Activated CD4-positive, CD25-positive, alpha-beta regulatory T cell treated with anti-CD3 and anti-CD28 coated beads, Interleukin-2, amount 50 U/mL, for 72 hours (primary cell): Measurements from ENCODE around the gene VAC14.

Experiments
- DNase-seq: peaks from one replicate; pipeline ENCODE4 v3.0.0; 2021

The VAC14 gene

DNA sequence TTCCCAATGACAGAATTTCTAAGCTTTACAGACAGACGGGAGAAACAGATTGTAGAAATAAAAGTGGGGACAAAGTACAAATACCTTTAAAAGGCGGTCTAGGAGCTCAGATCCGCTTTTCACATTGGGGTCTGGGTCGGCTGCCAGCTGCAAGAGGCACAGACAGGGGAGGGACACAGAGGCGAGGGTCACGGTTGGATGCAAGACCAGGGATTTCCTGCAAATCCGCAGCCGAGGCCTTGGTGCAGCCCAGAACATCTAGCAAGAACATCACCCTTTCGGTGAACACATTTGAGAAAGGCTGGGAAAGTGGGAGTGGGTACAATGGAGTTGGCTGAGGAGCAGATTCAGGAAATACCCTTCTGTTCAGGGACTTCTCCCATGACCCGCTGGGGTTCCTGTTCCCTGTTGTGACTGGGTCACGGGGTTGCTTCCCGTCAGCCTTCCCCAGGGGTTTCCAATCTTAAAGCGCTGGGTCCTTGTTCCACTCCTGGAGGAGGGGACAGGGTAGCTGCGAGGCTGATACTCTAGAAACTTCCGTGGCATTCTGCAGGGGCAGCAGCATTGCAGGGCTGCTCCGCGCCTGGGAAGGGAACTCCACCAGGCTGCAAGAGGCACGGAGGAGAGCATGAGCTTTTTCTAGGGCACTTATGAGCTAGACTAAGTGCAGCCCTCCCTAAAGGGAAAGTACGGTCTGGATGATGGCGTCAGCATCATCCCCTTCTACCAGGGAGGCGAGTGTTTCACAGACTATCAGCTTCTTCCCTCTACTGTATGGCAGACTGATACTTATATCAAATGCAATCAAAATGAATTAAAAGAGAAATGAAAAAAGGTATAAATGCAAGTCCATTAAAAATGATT lies 16.0 kb downstream of the VAC14 start:
- no peak for DNase-seq

DNA sequence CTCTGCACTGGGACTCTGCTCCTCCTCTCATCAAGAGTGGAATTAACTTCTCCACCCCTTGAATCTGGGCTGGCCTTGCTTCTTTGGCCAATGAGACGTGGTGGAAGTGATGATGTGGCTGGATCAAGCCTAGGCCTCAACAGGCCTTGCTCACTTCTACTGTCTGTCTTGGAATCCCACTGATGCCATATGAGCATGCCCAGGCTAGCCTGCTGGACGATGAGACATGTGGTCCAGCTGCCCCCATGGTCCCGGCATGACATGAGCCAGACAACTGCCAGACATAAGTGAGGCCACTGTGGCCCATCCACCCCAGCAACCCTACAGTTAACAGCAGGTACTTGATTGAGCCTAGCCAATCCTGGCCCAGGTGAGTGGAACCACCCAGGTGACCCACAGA lies 18.7 kb downstream of the VAC14 start:
- DNase-seq, result no peak

DNA sequence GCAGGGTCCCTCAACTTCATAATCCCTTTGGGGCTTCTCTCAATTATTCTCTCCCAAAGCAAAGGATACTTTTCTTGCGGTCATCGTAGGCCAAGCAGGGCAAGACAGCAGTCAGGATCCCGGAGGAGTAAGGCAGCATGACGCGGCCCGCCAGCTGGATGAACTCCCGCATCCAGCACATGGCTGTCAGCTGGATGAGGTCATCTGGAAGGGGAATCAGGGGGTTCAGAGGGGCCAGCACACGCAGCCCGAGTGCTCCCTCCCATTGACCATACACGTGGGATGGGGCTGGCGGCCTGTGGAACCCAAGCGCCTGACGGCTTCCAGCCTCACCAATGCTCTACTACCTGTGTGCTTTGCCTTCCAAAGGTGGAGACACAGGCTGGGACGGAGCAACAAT lies 19.2 kb downstream of the VAC14 start:
- no peak for DNase-seq

DNA sequence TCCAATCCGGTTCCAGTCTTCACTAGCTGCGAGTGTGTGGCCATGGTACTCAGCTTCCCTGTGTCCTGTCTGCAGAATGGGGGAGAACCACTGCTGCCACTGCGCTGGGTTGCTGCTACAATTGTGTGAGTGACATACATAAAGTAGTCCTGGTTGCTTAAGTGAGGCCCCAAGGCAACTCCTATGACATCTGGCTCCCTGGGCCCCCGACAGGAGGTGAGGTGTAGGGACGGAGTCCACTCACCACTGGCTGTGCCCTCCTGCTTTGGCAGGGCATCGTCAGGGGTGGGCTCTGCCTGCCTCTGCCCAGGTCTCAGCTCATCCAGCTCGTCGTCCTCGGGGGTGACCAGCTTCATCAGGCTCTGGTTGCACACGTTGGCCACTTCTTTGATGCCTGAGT lies 20.4 kb downstream of the VAC14 start:
- no peak for DNase-seq

DNA sequence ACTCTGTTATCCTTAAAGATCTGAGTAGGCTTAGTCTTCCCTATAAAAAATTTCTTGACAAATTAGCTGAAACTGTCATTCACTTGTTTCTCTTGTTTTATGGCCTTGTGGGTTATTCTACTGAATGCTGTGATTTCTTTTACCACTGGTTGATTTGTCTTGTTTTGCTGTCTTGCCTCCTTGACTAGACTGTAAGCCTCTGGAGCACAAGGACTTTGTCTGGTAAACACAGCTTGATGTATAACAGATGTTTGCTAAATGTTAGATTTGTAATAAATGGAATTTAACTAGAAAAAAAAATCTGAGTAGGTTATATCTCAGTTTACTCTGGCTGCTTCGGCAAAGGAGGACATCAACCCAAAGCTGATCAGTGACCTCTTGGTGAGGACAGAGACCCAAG lies 21.6 kb downstream of the VAC14 start:
- DNase-seq, result no peak

DNA sequence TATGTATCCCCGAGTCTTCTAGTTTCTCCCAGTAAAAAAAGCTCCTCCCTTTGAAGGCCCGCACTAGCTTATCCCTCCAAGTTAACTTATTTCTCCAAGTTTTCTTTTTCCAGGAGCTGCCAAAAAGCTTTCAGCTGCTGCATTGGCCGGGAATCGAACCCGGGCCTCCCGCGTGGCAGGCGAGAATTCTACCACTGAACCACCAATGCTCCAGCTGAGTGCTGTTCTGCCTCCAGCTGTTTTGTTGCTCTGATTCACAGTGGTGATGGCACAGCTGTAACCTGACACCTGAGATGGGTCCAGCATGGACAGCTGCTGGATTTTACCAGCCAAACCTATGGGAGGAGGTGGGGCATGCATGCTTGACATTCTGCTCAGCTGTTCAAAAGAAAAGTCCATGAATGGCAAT lies 22.1 kb downstream of the VAC14 start:
- no peak for DNase-seq

DNA sequence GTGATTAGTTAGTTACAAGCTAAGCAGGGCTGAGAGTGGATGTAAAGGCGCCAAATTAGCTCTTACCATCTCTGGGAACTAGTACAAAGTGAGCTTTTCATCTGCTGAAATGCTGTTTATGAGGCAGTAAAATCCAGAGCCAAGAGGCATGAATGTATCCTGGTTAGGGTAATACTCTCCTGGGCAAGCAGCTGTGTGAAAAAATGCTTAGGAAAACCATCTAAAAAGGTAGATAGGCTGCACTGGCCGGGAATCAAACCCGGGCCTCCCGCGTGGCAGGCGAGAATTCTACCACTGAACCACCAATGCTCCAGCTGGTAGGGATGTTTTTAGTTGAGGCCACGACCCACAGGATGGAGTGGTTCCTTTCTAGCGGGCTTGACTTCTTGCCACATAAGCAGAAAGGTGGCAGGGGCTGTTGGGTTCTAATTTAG lies 23.0 kb downstream of the VAC14 start:
- no peak for DNase-seq

DNA sequence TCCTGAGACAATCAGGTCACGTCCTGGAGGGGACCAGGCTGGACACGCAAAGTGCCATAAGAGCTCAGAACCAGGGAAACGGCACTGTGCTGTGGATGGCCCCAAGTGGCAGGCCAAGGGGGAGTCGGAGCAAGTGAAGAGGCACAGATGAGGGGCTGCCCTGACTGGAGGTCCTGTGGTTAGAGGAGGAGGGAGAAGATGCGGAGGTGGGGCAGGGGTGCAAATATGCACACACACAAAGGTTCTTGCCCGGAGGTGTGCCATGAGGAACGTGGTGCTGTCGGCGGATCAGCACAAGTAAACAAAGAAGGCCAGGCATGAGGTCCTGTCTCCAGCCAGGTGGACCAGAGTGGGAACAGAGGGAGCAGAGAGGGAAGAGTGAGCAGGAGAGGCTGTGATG lies 23.5 kb downstream of the VAC14 start:
- no peak for DNase-seq

DNA sequence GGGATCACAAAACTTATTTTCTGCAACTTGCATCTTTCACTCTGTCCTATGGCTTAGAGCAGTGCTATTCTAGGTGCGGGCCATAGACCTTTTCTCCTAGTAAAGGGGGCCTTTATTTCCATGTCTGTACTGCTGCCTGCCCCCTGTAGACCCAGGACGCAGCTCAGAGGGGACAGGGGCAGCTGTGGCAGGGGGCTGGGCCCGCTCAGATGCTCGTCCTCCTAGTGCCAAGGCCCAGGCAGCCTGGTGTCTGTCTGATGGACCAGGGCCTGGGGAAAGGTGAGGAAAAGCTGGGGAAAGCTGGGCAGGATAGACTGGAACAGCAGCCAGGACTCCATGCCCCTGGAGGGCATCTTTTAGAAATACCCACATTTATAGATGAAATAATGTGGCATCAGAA lies 25.6 kb downstream of the VAC14 start:
- no peak for DNase-seq

DNA sequence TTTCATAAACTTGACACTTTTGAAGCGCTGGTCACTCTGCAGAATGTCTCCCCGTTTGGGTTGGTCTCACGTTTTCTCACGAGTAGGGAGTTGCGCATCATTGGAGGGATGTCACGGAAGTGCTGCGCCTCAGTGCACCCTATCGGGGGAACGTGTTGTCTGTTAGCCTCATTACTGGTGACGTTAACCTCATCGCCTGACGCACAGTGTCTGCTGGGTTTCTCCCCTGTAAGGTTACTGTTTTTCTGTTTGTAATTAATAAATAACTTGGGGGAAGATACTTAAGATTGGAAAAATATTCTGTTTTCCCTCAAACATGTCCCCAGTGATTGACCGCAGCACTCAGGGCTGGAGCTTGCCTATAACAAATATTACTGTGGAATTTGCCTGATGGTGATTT lies 26.7 kb downstream of the VAC14 start:
- DNase-seq, result no peak

DNA sequence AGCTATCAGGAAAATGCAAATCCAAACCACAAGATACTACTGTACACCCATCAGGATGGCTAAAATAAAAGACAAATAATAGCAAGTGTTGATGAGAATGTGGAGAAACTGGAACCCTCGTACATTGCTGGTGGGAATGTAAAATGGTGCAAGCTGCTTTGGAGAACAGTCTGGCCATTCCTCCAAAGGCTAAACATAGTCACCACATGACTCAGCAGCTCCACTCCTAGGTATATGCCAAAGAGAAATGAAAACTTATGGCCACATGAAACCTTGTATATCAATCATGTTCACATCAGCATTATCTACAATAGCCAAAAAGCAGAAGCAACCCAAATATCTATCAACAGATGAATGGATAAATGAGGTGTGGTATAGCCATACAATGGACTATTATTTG lies 28.5 kb downstream of the VAC14 start:
- DNase-seq, result no peak

DNA sequence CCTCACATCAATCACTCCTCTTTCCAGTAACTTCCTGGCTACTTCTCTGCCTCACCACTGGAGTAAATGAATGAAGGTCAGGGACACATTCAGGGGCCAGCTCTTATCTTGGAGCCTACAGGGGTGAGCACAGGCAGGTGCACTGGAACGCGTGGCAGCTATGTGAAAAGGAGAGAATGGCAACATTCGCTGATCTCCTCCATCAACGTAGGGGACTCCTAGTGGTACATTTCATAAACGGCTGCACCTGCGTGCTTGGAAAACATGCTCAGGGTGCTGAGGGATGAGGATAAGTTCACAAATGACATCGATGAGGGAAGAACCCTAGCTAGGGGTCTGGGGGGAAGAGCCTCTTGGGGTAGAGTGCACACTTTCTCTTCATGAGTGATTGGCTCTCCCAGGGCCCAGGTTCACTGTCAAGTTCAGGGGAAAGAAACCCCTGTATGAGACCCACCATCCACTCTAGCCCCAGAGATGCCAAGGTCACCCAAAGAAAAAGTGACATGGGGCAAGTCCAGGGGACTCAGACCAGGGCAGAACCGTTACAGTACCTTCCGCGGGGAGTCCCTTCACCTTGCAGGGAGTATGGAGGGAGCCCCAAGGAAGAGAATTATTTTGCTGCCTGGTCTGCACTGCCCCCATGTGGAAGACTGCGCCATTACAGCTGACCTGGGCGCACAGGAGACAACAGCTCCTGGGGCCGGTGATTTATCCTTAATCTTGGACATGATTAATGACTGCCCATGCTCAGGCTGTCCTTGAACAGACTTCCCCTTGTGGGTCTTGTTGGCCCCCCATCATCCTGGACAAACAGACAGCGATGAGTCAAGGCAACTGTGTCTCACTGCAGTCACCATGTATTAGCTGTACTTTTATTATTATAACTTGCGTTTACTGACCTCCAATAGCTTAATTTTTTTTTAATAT lies 30.1 kb downstream of the VAC14 start:
- DNase-seq, result peak; percentile 70

DNA sequence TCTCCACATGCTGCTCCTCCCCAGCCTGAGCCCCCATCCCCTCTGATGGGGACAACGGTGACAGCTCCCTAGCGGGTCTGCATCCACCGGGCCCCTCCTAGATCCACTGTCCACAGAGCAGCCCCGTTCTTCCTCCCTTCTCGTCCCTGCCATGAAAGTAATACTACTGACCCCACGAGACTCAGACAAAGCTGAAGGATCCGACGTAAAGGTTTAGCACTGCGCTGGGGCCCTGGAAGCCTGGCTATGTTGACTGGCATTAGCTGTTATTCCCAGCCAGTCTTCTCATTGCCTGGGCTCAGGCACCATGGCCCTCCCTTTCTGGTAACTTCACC lies 30.7 kb downstream of the VAC14 start:
- no peak for DNase-seq

DNA sequence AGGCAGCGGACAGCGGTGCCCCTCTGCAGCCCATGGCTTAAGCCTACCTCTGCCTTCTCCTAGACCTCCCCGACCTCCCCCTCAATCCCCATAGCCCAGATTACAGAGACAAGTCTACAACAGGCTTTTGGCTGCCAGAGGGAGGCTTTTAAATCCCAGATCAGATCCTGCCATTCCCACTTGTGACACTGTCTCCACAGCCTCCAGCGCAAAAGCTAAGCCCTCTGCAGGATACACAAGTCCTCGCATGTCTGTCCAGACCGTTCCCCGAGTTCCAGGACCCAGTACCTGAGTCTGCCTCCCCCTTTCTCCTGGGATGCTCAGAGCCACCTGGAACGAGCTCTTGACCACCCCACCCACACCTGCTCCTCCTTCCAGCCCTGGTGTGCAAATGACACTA lies 31.2 kb downstream of the VAC14 start:
- no peak for DNase-seq

DNA sequence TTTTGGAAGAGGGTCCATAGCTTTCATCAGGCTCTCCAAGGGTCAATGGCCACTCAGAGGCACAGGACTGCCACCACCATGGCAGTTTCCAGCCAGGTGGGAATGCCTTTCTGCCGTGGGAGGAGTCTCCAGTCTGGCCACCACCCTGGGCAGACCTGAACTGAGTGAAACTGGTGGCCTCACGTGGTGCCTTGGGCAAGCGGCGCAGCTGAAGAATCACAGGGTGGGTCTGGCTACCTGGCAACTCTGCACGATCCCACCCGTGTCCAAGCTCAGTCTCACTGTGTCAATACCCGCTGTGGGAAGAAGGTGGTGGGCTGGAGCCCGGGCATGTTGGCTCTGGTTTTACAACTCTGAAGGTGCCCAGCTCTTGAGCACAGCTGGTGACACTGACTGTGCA lies 31.8 kb downstream of the VAC14 start:
- no peak for DNase-seq

DNA sequence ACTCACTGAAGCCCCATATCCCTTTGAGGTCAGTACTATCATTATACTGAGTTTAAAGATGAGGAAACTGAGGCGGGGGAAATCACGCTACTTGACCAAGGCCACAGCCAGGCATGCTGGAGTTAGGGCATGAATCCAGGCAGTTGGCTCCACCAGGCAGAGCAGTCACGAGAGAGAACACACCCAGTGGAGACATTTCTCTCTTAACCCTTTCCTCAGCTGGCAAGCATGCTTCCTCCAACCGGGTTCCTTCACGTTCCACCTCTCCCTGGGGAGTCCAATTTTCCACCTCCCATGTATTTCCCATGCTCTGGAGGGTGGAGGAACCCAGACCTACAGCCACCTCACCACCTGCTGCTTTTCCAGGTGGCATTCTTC lies 32.8 kb downstream of the VAC14 start:
- DNase-seq, result no peak

DNA sequence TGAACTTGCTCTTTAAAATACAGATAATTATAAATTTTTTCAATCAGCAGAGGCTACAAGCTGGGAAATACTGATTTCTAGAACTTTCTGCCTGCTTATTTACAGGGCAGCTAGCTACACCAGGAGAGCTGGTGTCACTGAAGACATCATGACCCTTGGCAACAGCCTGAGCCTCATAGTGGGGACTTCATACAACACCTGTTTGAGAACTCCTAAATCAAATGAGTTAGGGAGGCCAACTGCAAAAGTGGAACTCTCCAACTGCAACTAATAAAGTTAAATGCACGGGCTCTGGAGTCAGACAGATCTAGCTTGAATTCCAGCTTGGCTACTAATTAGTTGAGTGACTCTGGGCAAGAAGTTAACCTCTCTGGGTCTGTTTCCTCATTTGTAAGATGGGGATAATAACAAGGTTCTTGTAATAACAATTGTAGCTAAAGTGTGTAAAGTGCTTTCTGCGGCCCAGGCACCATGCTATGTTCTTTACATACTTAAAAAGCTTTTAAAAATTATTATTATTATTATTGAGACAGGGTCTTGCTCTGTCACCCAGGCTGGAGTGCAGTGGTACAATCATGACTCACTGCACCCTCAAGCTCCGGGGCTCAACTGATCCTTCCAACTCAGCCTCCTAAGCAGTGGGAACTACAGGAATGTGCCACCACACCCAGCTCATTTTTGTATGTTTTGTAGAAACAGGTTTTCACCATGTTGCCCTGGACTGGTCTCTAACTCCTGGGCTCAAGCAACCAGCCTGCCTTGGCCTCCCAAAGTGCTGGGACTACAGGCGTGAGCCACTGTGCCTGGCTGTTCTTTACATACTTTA lies 33.4 kb downstream of the VAC14 start:
- DNase-seq, result no peak

DNA sequence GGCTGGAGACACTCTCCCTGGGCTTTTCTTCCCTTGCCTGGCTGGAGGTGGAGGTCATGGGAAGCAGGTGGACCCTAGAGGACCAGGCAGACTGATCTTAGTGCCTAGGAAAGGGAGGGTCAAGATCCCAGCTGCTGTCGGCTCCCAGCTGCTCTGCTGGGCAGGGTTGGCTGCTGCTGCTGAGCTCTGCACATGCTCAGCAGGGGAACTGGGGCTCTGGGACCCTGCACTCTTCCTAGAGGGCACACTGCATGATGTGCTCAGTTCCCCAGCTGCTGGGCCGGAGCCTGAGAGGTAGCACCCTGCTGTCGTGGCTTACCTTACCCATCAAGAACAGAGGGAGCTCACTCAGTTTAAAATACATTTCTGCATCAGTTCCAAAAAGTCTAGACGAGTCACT lies 34.3 kb downstream of the VAC14 start:
- no peak for DNase-seq

DNA sequence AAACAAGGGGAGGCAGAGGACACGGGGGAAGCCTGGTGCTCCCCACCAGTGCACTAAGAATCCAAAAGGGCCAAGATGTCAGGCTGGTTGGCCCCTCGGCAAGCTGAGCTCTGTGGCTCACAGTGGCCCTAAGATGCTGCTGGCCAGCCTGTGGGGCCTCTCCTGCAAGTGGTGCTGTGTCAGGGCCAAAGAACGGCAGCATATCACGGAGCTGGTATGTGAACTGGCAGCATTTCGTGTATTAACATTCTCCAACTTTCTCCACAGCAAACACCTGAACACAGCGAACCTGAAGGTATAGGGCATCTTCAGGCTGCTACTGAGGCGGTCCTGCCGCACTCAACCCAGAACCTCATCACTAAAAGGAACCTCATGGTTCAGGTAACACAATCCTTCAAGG lies 34.8 kb downstream of the VAC14 start:
- DNase-seq, result no peak

DNA sequence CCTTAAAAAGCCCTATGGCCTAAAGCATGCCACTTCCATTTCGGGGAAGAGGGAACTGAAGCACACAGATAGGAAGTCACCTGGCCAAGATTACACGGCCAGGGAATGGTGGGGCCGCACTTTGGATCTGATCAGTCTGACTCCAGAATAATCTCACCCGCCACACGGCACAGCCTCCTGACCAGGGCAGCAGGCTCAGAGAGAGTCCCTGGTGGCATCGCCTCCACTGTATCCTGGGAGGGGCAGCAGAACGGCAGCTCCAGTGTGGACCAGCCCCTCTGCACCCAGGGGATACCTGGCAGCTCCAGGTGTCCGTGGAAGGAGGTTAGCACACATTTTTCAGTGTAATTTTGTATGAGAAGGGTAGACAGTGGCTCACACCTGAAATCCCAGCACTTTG lies 35.5 kb downstream of the VAC14 start:
- no peak for DNase-seq

DNA sequence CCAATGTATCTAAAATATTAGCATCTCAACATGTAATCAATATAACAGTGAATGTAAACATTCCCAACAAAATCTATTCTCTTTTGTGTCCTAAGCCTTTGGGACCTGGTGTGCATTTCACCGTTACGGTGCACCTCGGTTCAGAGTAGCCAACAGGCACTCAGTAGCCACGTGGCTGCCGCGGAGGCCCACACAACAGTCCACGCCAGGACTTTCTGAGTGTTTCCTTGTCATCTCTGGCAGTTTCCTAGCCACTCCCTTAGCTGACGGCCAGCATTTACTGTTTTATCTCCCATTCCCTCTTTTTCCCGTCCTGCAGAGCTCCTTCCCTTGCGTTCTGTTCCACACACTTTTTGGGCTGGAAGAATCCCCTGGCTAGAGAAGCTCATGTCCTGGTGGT lies 36.3 kb downstream of the VAC14 start:
- DNase-seq, result no peak

DNA sequence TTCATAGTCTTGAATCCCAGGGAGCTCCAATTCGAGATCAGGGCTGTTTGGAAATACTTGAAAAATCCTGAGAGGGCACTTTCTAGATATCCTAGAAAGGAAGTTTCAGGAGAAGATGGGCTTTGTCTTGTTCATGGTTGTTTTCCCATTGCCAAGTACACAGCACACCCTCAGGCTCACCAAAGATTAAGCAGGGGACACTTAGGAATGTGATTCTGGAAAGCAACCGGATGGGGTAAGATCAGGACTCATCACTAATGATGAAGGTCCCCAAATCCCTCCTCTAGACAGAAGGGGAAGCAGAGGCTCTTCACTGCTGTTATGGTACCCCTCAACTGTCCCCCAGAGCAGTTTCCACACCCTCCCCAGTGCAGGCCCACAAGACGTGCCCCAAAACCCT lies 40.7 kb downstream of the VAC14 start:
- DNase-seq, result no peak

DNA sequence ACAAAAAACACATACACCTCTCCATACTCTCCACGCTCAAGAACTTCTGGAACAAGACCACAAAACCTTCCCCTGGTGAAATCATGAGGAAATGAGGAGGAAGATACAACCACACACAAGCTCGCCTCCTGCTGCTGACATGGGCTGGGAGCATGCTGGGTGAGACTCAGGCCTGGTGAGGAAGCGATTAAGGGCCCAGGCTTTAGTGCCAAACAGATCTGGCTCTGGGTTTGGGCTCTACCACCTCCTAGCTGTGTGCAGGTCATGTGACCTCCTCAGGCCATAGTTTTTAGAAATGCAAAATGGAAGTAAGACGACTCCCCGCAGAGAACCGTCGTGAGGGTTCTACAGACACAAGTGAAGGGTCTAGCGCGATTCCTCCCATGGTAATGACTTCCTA lies 41.3 kb downstream of the VAC14 start:
- no peak for DNase-seq
